ENCODE measurements around the gene BCL2A1. TPM values are rescaled to one million over a fixed set of nuclear protein-coding genes. Genes with fewer than 3 reads are reported as not detected.
"Not testable (repeated sequence)": the region's sequence is repeated elsewhere in the genome, so short reads cannot be mapped to it uniquely, and the experiment has no call there.

BCL2A1 gene
- total RNA-seq, 1 experiment from 2014 or later, result not detected

- no CpG with 5 or more reads among the region's 8 CpGs for WGBS (ENCODE audit: extremely low coverage, insufficient read length, low lambda C conversion rate)
- H3K27me3 Mint-ChIP-seq (ENCODE audit: low read depth), result 0 out of 2 replicates have a peak, but pooled peaks cover 2% of the 10 kb centered on the region
- H3K36me3 Mint-ChIP-seq (ENCODE audit: insufficient read depth in 1 of 3, low read depth in 3 of 3), result no peaks in the 10 kb centered on the region; a peak in 1 of 7 replicates
These were observed 48.3 kb upstream of the BCL2A1 start for GRCh38 chr15:80019168-80019745.

GRCh38 chr15:80017139-80017538, 46.1 kb upstream of the BCL2A1 start:
- H4K20me1 ChIP-seq (ENCODE audit: control insufficient read depth, insufficient read depth, insufficient read length), result not testable (repeated sequence)

More at GRCh38 chr15:80019168-80019745, 48.3 kb upstream of the BCL2A1 start:
- no peak overlapping the region for H2BK120ac ChIP-seq (ENCODE audit: low read depth, low read length, poor library complexity, severe bottlenecking)
- no peaks in the 10 kb centered on the region for H3K23me2 ChIP-seq (ENCODE audit: insufficient read length, low read depth, low read length, poor library complexity, severe bottlenecking)
- H3K79me2 ChIP-seq (ENCODE audit: insufficient read depth, low read length), result no peaks in the 10 kb centered on the region
- H3K4ac ChIP-seq (ENCODE audit: low read depth, low read length), result no peak overlapping the region
- no peak overlapping the region for H2BK15ac ChIP-seq (ENCODE audit: low read depth, low read length)
- no peak overlapping the region for H3K9ac ChIP-seq (ENCODE audit: extremely low read depth, insufficient read length, low read length)
- H3K27me3 ChIP-seq (ENCODE audit: insufficient read depth, low read length), result no peaks in the 10 kb centered on the region
- H3K23ac ChIP-seq (ENCODE audit: insufficient read length, low read depth, low read length), result no peak overlapping the region
- no peak for TF ChIP-seq CTCF (conservative IDR thresholded peaks at IDR 0.05)
- H3K4me1 Mint-ChIP-seq, result peaks cover 0 to 2% of the 10 kb centered on the region in 2 experiments; a peak in 1 of 4 replicates
- H2BK5ac ChIP-seq (ENCODE audit: insufficient read length, low read length), result no peak overlapping the region
- no peak overlapping the region for H3K14ac ChIP-seq (ENCODE audit: insufficient read depth, low read length)
- H2AK5ac ChIP-seq (ENCODE audit: insufficient read length, low read length), result no peak overlapping the region
- no peak overlapping the region for H2BK12ac ChIP-seq (ENCODE audit: insufficient read length, low read depth, low read length)
- H3K4me1 ChIP-seq (ENCODE audit: insufficient read depth, low read length), result no peaks in the 10 kb centered on the region
- no peak overlapping the region for H2AFZ ChIP-seq (ENCODE audit: low read length)
- H4K5ac ChIP-seq (ENCODE audit: insufficient read length, low read depth, low read length), result no peak overlapping the region
- H3K9me3 ChIP-seq (ENCODE audit: control insufficient read depth, low read depth, low read length), result no peaks in the 10 kb centered on the region
- H3T11ph ChIP-seq (ENCODE audit: low read length), result no peak overlapping the region
- H3K9me3 Mint-ChIP-seq, result peaks cover 2 to 3% of the 10 kb centered on the region in 2 experiments; a peak in 4 of 5 replicates
- no peak overlapping the region for H3K56ac ChIP-seq (ENCODE audit: insufficient read length, low read depth, low read length)
- no peak overlapping the region for H3K27ac Mint-ChIP-seq
- no peak overlapping the region for H4K91ac ChIP-seq (ENCODE audit: insufficient read length, low read depth, low read length)
- H2BK20ac ChIP-seq (ENCODE audit: low read depth, low read length, poor library complexity, severe bottlenecking), result no peak overlapping the region
- DNase-seq, result no peak
- no peak overlapping the region for H3K4me3 Mint-ChIP-seq
- no peaks in the 10 kb centered on the region for H3K79me1 ChIP-seq (ENCODE audit: insufficient read depth, low read depth, low read length, poor library complexity, severe bottlenecking)
- no peak overlapping the region for H3K27ac ChIP-seq (ENCODE audit: insufficient read length, low read depth, low read length)
- H4K8ac ChIP-seq (replicated peaks; ENCODE audit: insufficient read length, low read depth, low read length), result no peak overlapping the region
- no peaks in the 10 kb centered on the region for H4K20me1 ChIP-seq (ENCODE audit: control insufficient read depth, insufficient read depth, insufficient read length)
- no peak overlapping the region for H3K18ac ChIP-seq (ENCODE audit: insufficient read length, low read depth, low read length)
- no peak overlapping the region for H3K4me2 ChIP-seq (ENCODE audit: insufficient read depth, insufficient read length, low read length)

More at GRCh38 chr15:80017139-80017538, 46.1 kb upstream of the BCL2A1 start:
- H3K79me2 ChIP-seq (ENCODE audit: insufficient read depth, low read length); H3K27me3 ChIP-seq (ENCODE audit: insufficient read depth, low read length); H4K5ac ChIP-seq (ENCODE audit: insufficient read length, low read depth, low read length); H3T11ph ChIP-seq (ENCODE audit: low read length); H3K4me3 Mint-ChIP-seq; H4K8ac ChIP-seq (replicated peaks; ENCODE audit: insufficient read length, low read depth, low read length); H3K4me2 ChIP-seq (ENCODE audit: insufficient read depth, insufficient read length, low read length); H3K9me3 Mint-ChIP-seq; H2BK5ac ChIP-seq (ENCODE audit: insufficient read length, low read length); H3K4me1 Mint-ChIP-seq; H2BK20ac ChIP-seq (ENCODE audit: low read depth, low read length, poor library complexity, severe bottlenecking); H3K27me3 Mint-ChIP-seq (ENCODE audit: low read depth); H2BK12ac ChIP-seq (ENCODE audit: insufficient read length, low read depth, low read length); H3K56ac ChIP-seq (ENCODE audit: insufficient read length, low read depth, low read length); H3K23ac ChIP-seq (ENCODE audit: insufficient read length, low read depth, low read length); H4K91ac ChIP-seq (ENCODE audit: insufficient read length, low read depth, low read length); H3K9me3 ChIP-seq (ENCODE audit: control insufficient read depth, low read depth, low read length); H3K27ac ChIP-seq (ENCODE audit: insufficient read length, low read depth, low read length); H2BK120ac ChIP-seq (ENCODE audit: low read depth, low read length, poor library complexity, severe bottlenecking); H3K4me1 ChIP-seq (ENCODE audit: insufficient read depth, low read length); H2BK15ac ChIP-seq (ENCODE audit: low read depth, low read length); H3K18ac ChIP-seq (ENCODE audit: insufficient read length, low read depth, low read length); H3K14ac ChIP-seq (ENCODE audit: insufficient read depth, low read length); H3K79me1 ChIP-seq (ENCODE audit: insufficient read depth, low read depth, low read length, poor library complexity, severe bottlenecking); H3K27ac Mint-ChIP-seq; DNase-seq; H3K36me3 Mint-ChIP-seq (ENCODE audit: insufficient read depth in 1 of 3, low read depth in 3 of 3); H3K23me2 ChIP-seq (ENCODE audit: insufficient read length, low read depth, low read length, poor library complexity, severe bottlenecking); H2AFZ ChIP-seq (ENCODE audit: low read length); H3K4ac ChIP-seq (ENCODE audit: low read depth, low read length); H3K9ac ChIP-seq (ENCODE audit: extremely low read depth, insufficient read length, low read length); H2AK5ac ChIP-seq (ENCODE audit: insufficient read length, low read length): not testable (repeated sequence)
- WGBS (ENCODE audit: extremely low coverage, insufficient read length, low lambda C conversion rate), result no CpG with 5 or more reads among the region's 8 CpGs
